HEK293 (cell line): ENCODE data around the gene ZNF37A.
A peak's percentile ranks its signal among the peaks of the same experiment; 100 is the strongest.

Experiments used
- EGR2 ChIP-seq: fragments of 450-650 bp; formaldehyde crosslinking; IDR thresholded peaks from 2 replicates; pipeline ENCODE4 v1.5.1; 2016; ENCODE audit warnings: low read depth, missing biosample characterization, missing genetic modification characterization
- HOXC10 ChIP-seq: sonication (generic); formaldehyde crosslinking; IDR thresholded peaks from 2 replicates; pipeline ENCODE4 v1.8.1; 2023; ENCODE audit warnings: mild to moderate bottlenecking, missing genetic modification reagents
- KLF7 ChIP-seq: fragments of 450-650 bp; formaldehyde crosslinking; IDR thresholded peaks from 2 replicates; pipeline ENCODE4 v1.5.1; 2016; ENCODE audit warnings: missing biosample characterization, missing genetic modification characterization, borderline replicate concordance
- KLF9 ChIP-seq: fragments of 450-650 bp; formaldehyde crosslinking; IDR thresholded peaks from 2 replicates; pipeline ENCODE4 v1.5.1; 2016; ENCODE audit warnings: missing biosample characterization, missing genetic modification characterization, low read depth
- SCRT1 ChIP-seq: fragments of 450-650 bp; formaldehyde crosslinking; IDR thresholded peaks from 2 replicates; pipeline ENCODE4 v1.5.1; 2016; ENCODE audit warnings: missing biosample characterization, missing genetic modification characterization, borderline replicate concordance
- SCRT2 ChIP-seq: fragments of 450-650 bp; formaldehyde crosslinking; IDR thresholded peaks from 2 replicates; pipeline ENCODE4 v1.5.1; 2016; ENCODE audit warnings: missing biosample characterization, missing genetic modification characterization
- ZBTB1 ChIP-seq: fragments of 450-650 bp; formaldehyde crosslinking; IDR thresholded peaks from 2 replicates; pipeline ENCODE4 v1.5.1; 2016; ENCODE audit warnings: missing biosample characterization, missing genetic modification characterization
- ZFP69B ChIP-seq: fragments of 450-650 bp; formaldehyde crosslinking; IDR thresholded peaks from 2 replicates; pipeline ENCODE4 v1.5.1; 2016; ENCODE audit warnings: missing biosample characterization, missing genetic modification characterization
- ZNF174 ChIP-seq: fragments of 450-650 bp; formaldehyde crosslinking; IDR thresholded peaks from 2 replicates; pipeline ENCODE4 v1.5.0; 2017; ENCODE audit warnings: missing biosample characterization, mild to moderate bottlenecking, missing genetic modification characterization
- ZNF248 ChIP-seq: fragments of 450-650 bp; formaldehyde crosslinking; IDR thresholded peaks from 2 replicates; pipeline ENCODE4 v1.5.1; 2017; ENCODE audit warnings: missing biosample characterization, missing genetic modification characterization
- ZNF302 ChIP-seq: fragments of 450-650 bp; formaldehyde crosslinking; IDR thresholded peaks from 2 replicates; pipeline ENCODE4 v1.5.1; 2016; ENCODE audit warnings: missing biosample characterization, missing genetic modification characterization, low read depth
- ZNF391 ChIP-seq: fragments of 450-650 bp; formaldehyde crosslinking; IDR thresholded peaks from 2 replicates; pipeline ENCODE4 v1.5.1; 2016; ENCODE audit warnings: low read depth, missing biosample characterization, missing genetic modification characterization, borderline replicate concordance
- ZNF449 ChIP-seq: fragments of 450-650 bp; formaldehyde crosslinking; IDR thresholded peaks from 2 replicates; pipeline ENCODE4 v1.5.1; 2017; ENCODE audit warnings: missing biosample characterization, mild to moderate bottlenecking, missing genetic modification characterization, moderate library complexity
- ZNF473 ChIP-seq: fragments of 450-650 bp; formaldehyde crosslinking; IDR thresholded peaks from 2 replicates; pipeline ENCODE4 v1.5.1; 2017; ENCODE audit warnings: missing biosample characterization, missing genetic modification characterization
- ZNF510 ChIP-seq: fragments of 450-650 bp; formaldehyde crosslinking; IDR thresholded peaks from 2 replicates; pipeline ENCODE4 v1.5.1; 2018; ENCODE audit warnings: mild to moderate bottlenecking, missing genetic modification characterization, missing biosample characterization; ENCODE audit not compliant: insufficient replicate concordance
- ZNF513 ChIP-seq: fragments of 450-650 bp; IDR thresholded peaks from 2 replicates; pipeline ENCODE4 v1.5.1; 2018; ENCODE audit warnings: missing biosample characterization, missing genetic modification characterization
- ZNF548 ChIP-seq: fragments of 450-650 bp; formaldehyde crosslinking; IDR thresholded peaks from 2 replicates; pipeline ENCODE4 v1.5.1; 2016; ENCODE audit warnings: missing biosample characterization, missing genetic modification characterization
- ZNF585B ChIP-seq: fragments of 450-650 bp; formaldehyde crosslinking; IDR thresholded peaks from 2 replicates; pipeline ENCODE4 v1.5.1; 2016; ENCODE audit warnings: missing biosample characterization, missing genetic modification characterization
- ZNF610 ChIP-seq: fragments of 450-650 bp; formaldehyde crosslinking; IDR thresholded peaks from 2 replicates; pipeline ENCODE4 v1.5.1; 2016; ENCODE audit warnings: missing biosample characterization, missing genetic modification characterization, borderline replicate concordance
- ZNF629 ChIP-seq: fragments of 450-650 bp; formaldehyde crosslinking; IDR thresholded peaks from 2 replicates; pipeline ENCODE4 v1.5.1; 2017; ENCODE audit warnings: missing biosample characterization, missing genetic modification characterization
- ZNF654 ChIP-seq: fragments of 450-650 bp; formaldehyde crosslinking; IDR thresholded peaks from 2 replicates; pipeline ENCODE4 v1.5.1; 2016; ENCODE audit warnings: low read depth, missing biosample characterization, missing genetic modification characterization
- ZNF704 ChIP-seq: fragments of 450-650 bp; formaldehyde crosslinking; IDR thresholded peaks from 2 replicates; pipeline ENCODE4 v1.5.1; 2016; ENCODE audit warnings: missing biosample characterization, missing genetic modification characterization
- ZNF830 ChIP-seq: fragments of 450-650 bp; IDR thresholded peaks from 2 replicates; pipeline ENCODE4 v1.5.0; 2018; ENCODE audit warnings: missing biosample characterization, missing genetic modification characterization, low read depth, mild to moderate bottlenecking, moderate library complexity
- ZXDB ChIP-seq: fragments of 450-650 bp; formaldehyde crosslinking; IDR thresholded peaks from 2 replicates; pipeline ENCODE4 v1.5.1; 2016; ENCODE audit warnings: missing biosample characterization, missing genetic modification characterization
- TF ChIP-seq, protein P1 (sequence below): fragments of 450-650 bp; formaldehyde crosslinking; IDR thresholded peaks from 2 replicates; pipeline ENCODE4 v1.5.1; 2017; ENCODE audit warnings: missing biosample characterization, missing genetic modification characterization
- TF ChIP-seq, protein P2 (sequence below): fragments of 450-650 bp; formaldehyde crosslinking; IDR thresholded peaks from 2 replicates; pipeline ENCODE4 v1.5.1; 2017; ENCODE audit warnings: missing biosample characterization, missing genetic modification characterization
- TF ChIP-seq, protein P3 (sequence below): fragments of 450-650 bp; formaldehyde crosslinking; IDR thresholded peaks from 2 replicates; pipeline ENCODE4 v1.5.1; 2016; ENCODE audit warnings: missing biosample characterization, missing genetic modification characterization
- TF ChIP-seq, protein P4 (sequence below): fragments of 450-650 bp; formaldehyde crosslinking; IDR thresholded peaks from 2 replicates; pipeline ENCODE4 v1.5.1; 2016; ENCODE audit warnings: missing biosample characterization, missing genetic modification characterization

Gene ZNF37A

DNA sequence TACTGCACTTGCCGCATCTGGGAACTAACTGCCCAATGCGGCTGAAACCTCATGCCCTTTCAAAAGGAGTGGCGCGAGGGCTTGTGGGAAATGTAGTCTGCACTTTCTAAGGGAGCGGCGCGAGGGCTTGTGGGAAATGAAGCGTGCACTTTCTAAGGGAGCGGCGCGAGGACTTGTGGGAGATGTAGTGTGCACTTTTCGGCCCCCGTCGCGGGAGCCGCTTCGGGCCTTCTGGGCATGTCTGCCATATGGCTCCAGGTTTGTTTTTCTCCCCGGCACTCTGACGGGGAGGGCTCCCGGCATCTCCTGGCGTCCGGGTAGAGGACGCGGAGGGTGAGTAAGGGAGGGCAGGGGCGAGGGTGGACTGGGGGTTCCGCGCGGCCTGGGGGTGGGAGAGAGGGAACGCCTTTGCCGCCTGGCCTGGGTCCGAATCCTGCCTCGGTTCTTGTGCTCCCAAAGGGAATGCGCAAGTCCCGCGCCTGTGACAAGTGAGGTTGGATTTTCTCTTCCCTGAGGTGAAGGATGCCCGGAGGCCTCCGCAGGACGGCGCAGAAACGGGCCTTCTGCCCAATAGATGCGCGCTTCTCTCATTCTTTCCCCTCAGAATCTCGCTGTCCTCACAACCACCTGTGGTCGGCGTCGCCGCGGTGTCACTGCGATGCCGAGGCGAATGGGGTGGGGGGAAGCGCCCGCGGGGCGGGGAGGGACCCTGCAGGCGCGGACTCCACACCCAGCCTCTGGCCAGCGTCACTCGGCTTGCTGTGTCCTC is at the start of gene ZNF37A (continued):
- TF ChIP-seq ZNF510 (no peak), SCRT1 (tag by site-specific recombination) (peak; percentile 49; the same call in 1 of the 2 replicates), ZNF473 (tag by site-specific recombination) (no peak), KLF9 (tag by site-specific recombination) (no peak), ZBTB1 (tag by site-specific recombination) (no peak), ZNF548 (no peak), ZNF248 (no peak), ZXDB (tag by site-specific recombination) (peak; percentile 82), EGR2 (tag by site-specific recombination) (no peak), ZNF174 (tag by site-specific recombination) (no peak), HOXC10 (no peak), KLF7 (tag by site-specific recombination) (no peak), ZNF302 (no peak), ZNF391 (tag by site-specific recombination) (0 out of 2 replicates have a peak, but pooled peaks have one; percentile 21), ZNF610 (peak; percentile 37; the same call in 1 of the 2 replicates), ZNF449 (tag by site-specific recombination) (no peak), ZNF629 (peak; percentile 33; the same call in 1 of the 2 replicates), ZNF585B (tag by site-specific recombination) (no peak), ZNF830 (tag by site-specific recombination) (no peak), ZNF513 (tag by site-specific recombination) (no peak), SCRT2 (peak; percentile 97), ZNF704 (no peak), ZFP69B (tag by site-specific recombination) (0 out of 2 replicates have a peak, but pooled peaks have one; percentile 20), ZNF654 (no peak)
- TF ChIP-seq, protein P1, sequence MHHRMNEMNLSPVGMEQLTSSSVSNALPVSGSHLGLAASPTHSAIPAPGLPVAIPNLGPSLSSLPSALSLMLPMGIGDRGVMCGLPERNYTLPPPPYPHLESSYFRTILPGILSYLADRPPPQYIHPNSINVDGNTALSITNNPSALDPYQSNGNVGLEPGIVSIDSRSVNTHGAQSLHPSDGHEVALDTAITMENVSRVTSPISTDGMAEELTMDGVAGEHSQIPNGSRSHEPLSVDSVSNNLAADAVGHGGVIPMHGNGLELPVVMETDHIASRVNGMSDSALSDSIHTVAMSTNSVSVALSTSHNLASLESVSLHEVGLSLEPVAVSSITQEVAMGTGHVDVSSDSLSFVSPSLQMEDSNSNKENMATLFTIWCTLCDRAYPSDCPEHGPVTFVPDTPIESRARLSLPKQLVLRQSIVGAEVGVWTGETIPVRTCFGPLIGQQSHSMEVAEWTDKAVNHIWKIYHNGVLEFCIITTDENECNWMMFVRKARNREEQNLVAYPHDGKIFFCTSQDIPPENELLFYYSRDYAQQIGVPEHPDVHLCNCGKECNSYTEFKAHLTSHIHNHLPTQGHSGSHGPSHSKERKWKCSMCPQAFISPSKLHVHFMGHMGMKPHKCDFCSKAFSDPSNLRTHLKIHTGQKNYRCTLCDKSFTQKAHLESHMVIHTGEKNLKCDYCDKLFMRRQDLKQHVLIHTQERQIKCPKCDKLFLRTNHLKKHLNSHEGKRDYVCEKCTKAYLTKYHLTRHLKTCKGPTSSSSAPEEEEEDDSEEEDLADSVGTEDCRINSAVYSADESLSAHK (tag by site-specific recombination): no peak
- TF ChIP-seq, protein P2, sequence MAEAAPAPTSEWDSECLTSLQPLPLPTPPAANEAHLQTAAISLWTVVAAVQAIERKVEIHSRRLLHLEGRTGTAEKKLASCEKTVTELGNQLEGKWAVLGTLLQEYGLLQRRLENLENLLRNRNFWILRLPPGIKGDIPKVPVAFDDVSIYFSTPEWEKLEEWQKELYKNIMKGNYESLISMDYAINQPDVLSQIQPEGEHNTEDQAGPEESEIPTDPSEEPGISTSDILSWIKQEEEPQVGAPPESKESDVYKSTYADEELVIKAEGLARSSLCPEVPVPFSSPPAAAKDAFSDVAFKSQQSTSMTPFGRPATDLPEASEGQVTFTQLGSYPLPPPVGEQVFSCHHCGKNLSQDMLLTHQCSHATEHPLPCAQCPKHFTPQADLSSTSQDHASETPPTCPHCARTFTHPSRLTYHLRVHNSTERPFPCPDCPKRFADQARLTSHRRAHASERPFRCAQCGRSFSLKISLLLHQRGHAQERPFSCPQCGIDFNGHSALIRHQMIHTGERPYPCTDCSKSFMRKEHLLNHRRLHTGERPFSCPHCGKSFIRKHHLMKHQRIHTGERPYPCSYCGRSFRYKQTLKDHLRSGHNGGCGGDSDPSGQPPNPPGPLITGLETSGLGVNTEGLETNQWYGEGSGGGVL (tag by site-specific recombination): peak; percentile 40; the same call in 1 of the 2 replicates
- TF ChIP-seq, protein P3, sequence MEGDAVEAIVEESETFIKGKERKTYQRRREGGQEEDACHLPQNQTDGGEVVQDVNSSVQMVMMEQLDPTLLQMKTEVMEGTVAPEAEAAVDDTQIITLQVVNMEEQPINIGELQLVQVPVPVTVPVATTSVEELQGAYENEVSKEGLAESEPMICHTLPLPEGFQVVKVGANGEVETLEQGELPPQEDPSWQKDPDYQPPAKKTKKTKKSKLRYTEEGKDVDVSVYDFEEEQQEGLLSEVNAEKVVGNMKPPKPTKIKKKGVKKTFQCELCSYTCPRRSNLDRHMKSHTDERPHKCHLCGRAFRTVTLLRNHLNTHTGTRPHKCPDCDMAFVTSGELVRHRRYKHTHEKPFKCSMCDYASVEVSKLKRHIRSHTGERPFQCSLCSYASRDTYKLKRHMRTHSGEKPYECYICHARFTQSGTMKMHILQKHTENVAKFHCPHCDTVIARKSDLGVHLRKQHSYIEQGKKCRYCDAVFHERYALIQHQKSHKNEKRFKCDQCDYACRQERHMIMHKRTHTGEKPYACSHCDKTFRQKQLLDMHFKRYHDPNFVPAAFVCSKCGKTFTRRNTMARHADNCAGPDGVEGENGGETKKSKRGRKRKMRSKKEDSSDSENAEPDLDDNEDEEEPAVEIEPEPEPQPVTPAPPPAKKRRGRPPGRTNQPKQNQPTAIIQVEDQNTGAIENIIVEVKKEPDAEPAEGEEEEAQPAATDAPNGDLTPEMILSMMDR (tag by site-specific recombination): no peak
- TF ChIP-seq, protein P4, sequence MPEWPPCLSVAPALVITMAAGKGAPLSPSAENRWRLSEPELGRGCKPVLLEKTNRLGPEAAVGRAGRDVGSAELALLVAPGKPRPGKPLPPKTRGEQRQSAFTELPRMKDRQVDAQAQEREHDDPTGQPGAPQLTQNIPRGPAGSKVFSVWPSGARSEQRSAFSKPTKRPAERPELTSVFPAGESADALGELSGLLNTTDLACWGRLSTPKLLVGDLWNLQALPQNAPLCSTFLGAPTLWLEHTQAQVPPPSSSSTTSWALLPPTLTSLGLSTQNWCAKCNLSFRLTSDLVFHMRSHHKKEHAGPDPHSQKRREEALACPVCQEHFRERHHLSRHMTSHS: no peak
